ENCODE data around the gene RIPOR3.
"Not testable (repeated sequence)": the region's sequence is repeated elsewhere in the genome, so short reads cannot be mapped to it uniquely, and the experiment has no call there.

RIPOR3 gene

DNA sequence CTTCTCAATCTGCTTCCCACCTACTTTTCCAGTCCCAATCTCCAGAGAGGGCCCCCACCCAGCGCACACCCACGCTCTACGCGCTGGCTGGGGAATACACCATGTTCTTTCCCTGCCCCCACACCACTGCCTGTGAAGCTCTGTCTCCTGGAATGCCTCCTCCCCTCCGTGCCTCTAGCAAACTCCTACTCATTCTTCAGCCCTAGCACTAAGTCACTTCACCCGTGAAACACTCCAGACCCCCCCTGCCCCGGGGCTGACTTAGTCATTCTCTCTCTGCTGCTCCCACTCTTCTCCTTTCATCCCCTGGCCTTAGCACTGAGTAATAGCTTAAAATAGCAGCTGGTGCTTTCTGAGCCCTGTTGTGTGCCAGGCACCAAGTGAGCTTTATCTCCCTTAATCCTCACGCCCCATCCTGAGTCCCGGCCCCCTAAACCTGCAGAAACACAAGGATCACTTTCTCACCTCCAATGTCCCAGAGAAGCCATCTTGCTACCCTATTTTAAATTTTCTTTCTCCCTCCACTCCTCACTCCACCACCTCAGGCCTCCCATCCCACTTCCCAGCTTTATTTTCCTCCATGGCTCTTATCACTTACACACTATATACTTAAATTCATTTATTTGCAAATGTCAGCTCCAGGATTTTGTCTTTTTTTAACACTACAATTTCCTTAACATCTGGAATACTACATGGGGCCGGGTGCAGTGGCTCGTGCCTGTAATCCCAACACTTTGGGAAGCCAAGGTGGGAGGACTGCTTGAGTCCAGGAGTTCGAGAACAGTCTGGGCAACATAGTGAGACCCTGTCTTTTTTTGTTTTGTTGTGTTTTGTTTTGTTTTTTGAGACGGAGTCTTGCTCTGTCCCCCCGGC, 33.7 kb upstream of the RIPOR3 start:
- DNase-seq (ENCODE audit: low spot score) = no peak

DNA sequence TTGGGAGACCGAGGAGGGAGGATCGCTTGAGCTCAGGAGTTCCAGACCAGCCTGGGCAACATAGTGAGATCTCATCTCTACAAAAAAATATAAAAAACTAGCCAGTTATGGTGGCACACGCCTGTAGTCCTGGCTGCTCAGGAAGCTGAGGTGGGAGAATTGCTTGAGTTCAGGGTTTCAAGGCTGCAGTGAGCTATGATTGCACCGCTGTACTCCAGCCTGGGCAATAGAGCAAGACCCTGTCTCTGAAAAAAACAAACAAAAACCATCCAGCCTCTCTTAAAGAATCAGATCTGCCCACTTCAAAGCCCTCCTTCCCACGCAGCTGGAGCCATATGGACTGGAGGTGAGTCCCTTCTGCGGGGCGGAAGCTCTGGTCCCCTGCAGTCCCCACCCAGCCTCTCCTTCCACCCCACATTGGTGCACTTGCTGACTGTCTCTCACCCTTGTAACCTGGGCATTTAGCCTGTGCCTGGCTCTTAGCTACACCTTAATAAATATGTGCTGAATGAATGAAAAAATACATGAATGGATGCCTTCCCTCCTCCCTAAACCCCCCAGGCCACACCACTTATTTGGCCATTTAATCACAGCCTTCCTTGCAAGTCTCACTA, 32.9 kb upstream of the RIPOR3 start:
- no peak for DNase-seq (ENCODE audit: low spot score)

DNA sequence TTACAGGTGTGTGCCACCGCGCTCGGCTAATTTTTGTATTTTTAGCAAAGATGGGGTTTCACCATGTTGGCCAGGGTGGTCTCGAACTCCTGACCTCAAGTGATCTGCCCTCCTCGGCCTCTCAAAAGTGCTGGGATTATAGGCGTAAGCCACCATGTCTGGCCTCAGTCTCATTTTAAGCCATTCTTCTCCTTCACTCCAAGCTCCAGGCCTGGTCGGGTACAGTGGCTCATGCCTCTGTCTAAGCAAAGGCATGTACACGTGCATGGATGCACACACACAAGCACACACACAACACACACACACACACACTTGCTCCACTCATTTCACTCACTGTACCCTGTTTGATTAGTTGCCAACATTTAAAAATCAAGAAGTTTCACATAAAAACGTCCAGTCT, 32.3 kb upstream of the RIPOR3 start:
- no peak for DNase-seq (ENCODE audit: low spot score)

DNA sequence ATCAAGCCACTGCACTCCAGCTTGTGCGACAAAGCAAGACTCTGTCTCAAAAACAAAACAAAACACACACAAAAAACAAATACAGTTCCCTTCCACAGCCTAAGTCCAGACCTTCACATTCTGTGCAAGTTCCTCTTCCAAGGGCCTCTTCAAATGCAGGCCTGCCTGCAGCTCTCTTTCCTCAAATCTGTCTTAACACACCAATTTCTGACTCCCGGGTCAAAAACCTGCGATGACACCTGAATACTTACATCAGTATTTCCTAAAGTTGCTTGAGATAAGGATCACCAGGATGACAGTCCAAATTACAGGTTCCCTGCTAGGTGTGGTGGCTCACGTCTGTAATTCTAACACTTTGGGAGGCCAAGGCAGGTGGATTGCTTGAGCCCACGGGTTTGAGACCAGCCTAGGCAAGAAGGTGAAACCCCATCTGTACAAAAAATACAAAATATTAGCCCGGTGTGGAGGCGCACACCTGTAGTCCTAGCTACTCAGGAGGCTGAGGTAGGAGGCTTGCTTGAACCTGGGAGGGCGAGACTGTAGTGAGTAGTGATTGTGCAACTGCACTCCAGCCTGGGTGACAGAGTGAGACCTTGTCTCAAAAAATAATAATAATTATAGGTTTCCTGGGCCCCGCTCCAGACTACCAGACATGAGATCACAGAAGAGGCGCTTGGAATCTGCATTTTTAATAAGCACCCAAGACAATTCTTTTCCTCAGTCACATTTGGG, 31.2 kb upstream of the RIPOR3 start:
- no peak for DNase-seq (ENCODE audit: low spot score)

DNA sequence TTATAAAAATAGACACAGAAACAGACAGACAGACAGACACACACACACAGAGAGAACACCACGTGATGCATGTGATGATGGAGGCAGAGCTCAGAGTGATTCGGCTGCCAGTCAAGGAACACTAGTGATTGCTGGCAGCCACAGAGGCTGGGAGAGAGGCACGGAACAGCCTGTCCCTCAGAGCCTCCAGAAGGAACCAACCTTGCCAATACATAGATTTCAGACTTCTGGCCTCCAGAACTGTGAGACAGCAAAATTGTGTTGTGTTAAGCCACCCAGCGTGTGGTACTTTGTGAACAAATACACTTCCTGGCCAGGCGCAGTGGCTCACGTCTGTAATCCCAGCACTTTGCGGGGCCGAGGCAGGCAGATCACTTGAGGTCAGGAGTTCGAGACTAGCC, 30.5 kb upstream of the RIPOR3 start:
- DNase-seq (ENCODE audit: low spot score) = no peak

DNA sequence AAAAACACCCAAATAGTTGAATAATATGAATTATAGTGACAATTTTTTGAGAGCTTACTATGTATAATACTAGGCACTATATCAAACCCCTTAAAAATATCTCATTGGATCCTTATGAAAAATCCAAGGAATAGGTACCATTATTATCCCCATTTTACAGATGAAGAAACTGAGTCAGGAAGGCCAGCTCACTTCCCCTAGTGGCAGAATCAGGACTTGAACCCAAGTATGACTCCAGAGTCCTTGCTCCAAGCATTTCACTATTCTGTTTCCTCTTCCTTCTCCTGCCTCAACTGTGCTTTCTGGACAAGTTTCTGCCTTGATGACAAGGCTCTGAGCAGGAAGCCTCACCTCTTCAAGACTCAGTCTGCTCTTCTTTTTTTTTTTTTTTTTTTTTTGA, 29.2 kb upstream of the RIPOR3 start:
- DNase-seq (ENCODE audit: low spot score) = no peak

DNA sequence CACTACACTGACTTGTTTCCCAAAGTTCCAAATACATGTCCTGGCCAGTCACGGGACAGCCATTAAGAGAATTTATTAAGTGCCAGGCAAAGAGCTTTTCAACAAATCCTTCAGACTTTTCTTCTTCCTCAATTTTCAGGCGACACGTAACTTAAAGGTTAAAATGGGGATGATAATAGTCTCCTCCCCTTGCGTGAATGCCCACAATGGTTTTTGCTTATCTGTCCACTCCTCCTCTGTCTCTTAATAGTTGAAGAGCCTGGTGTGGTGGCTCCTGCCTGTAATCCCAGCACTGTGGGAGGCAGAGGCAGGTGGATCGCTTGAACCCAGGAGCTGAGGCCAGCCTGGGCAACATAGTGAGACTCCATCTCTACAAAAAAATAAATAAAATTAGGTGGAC, 28.7 kb upstream of the RIPOR3 start:
- DNase-seq (ENCODE audit: low spot score) = no peak

DNA sequence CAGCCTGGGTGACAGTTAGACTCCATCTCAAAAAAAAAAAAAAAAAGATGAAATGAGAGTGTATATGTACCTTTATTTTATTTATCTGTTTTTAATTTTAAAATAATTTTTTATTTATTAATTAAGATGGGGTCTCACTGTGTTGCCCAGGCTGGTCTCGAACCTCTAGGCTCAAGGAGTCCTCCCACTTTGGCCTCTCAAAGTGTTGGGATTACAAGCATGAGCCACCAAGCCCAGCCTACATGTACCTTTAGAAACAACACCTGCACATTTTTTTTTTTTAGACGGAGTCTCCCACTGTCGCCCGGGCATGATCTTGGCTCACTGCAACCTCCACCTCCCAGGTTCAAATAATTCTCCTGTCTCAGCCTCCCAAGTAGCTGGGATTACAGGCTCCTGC, 28.0 kb upstream of the RIPOR3 start:
- DNase-seq (ENCODE audit: low spot score) = no peak

DNA sequence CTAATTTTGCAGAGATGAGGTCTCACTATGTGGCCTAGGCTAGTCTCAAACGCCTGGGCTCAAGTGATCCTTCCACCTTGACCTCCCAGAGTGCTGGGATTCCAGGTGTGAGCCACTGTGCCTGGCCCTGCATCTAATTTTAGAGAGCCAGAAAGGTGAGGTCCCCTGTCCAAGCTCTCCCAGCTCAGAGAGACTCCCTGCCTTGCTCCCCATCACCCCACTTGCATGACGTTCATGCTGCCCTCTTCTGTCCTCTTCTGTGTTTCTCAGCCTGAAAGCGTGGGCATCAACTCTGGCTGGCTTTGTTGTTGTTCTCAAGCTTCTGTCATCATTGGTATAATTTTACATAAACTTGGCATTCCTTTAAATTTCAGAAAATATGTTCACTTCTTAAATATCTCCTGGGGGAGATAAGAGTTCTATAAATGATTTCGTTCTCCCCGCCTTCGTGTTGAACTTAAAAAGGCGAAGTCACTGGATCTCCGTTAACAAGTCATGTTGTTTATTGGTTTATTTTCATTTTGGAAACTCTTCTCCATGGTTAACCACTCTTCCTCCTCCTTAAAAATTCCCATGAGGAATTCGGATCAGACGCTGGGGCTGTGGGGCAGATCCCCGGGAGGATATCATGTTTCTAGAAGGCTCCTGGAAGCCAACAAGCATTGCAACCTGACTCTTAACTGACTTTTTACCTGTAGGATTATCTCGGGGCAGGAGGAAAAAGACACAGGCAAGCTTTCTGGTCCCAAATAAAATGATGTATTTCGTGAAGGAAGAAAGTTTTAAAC, 26.8 kb upstream of the RIPOR3 start:
- no peak for DNase-seq (ENCODE audit: low spot score)

DNA sequence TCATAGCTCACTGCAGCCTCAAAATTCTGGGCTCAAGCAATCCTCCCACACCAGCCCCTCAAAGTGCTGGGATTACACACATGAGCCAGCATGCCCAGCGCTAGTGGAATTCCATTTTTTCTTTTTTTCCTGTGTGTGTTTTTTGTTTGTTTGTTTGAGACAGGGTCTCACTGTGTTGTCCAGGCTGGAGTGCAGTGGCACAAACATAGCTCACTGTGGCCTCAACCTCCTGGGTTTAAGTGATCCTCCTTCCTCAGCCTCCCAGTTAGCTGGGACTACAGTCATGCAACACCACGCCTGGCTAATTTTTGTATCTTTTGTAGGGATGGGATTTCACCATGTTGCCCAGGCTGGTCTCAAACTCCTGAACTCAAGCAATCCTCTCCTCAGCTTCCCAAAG, 26.0 kb upstream of the RIPOR3 start:
- no peak for DNase-seq (ENCODE audit: low spot score)

DNA sequence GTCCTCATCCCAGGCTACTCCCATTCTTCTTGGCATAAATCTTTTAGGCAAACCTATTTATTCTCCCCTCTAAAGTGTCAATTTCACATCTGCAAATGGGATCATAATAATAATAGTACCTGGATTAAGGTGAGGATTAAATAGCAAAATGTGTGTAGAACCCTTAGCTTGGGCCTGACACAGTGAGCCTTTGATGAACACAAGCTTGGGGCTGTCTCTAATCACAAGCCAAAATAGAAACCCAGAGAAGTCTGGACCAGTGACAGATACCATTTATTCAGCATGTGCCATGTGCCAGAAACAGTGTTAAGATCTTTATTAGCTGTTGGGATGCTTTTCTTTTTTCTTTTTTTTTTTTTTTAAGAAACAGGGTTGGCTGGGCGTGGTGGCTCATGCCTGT, 25.2 kb upstream of the RIPOR3 start:
- no peak for DNase-seq (ENCODE audit: low spot score)

DNA sequence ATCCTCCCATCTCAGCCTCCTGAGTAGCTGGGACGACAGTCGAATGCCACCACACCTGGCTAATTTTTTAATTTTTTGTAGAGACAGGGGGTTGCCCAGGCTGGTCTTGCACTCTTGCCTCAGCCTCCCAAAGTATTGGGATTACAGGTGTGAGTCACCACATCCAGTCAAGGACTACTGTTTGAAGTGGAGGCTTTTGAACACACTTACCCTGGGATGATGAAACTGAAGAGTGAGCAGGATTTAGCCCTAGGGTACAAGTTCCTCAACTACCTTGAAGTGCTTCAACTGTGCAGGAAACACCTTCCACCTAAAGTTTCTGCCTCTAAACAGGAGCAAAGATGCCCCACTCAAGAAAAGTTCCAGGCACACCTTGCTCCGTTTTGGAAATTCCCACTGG, 24.4 kb upstream of the RIPOR3 start:
- no peak for DNase-seq (ENCODE audit: low spot score)

DNA sequence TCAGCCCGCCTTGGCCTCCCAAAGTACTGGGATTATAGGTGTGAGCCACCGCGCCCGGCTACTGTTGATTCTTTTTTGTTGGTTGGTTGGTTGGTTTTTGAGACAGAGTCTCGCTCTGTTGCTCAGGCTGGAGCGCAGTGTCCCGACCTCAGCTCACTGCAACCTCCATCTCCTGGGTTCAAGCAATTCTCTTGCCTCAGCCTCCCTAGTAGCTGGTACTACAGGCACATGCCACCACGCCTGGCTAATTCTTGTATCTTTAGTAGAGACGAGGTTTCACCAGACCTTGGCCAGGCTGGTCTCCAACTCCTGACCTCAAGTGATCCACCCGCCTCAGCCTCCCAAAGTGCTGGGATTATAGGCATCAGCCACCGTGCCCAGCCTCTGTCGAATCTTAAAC, 23.1 kb upstream of the RIPOR3 start:
- not testable (repeated sequence) for DNase-seq (ENCODE audit: low spot score)

DNA sequence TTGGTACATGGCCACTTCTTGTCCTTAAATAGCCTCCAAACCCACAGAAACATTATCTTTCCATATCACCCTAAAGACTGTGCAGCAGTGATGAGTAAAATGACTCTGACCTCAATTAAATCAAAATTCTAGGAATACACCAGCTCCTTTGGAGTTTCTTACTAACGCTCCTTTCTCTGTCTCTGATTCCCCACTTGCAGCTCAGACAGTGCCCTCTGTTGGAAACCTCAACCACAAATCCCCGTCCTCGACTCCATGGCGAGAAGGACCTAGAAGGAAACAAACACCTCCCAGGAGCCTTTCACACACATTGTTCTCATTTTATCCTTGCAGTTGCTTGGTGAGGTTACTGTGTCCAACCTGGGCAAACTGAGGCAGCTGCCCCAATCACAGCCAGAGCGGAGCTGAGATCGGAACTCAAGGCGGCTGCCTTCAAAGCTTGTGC, 22.3 kb upstream of the RIPOR3 start:
- DNase-seq (ENCODE audit: low spot score) = peak; percentile 54

DNA sequence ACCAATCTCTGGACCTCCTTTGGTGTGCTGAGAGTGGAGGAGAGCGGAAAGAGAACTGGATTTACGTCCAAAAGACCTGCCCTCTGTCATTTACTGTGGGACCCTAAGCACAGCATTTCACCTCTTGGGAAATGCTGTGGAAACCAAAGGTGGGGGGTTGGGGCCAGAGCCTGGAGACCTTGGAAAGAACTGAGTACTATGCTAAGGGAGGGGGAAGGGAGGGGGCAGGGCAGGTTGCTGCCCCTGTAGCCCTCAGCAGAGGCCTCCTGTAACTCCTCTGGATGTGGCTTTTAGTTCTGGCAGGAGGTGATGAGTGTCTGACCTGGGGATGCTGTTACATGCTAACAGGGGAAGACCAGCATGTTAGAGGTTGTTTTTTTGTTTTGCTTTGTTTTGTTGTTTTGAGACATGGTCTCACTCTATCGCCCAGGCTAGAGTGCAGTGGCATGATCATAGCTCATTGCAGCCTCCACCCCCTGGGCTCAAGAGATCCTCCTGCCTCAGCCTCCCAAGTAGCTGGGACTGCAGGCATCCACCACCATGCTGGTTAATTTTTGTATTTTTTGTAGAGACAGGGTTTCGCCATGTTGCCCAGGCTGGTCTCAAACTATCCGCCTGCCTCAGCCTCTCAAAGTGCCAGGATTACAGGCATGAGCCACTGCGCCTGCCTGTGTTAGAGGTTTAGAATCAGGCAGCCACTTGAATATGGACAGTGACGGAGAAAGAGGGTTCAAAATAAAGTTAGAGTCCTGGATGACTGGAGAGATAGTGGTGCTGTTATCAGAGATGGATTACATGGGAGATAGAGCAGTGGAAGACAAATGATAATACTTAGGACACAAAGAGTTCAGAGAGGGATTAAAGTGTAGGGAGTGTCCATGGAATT, 21.7 kb upstream of the RIPOR3 start:
- DNase-seq (ENCODE audit: low spot score) = no peak

DNA sequence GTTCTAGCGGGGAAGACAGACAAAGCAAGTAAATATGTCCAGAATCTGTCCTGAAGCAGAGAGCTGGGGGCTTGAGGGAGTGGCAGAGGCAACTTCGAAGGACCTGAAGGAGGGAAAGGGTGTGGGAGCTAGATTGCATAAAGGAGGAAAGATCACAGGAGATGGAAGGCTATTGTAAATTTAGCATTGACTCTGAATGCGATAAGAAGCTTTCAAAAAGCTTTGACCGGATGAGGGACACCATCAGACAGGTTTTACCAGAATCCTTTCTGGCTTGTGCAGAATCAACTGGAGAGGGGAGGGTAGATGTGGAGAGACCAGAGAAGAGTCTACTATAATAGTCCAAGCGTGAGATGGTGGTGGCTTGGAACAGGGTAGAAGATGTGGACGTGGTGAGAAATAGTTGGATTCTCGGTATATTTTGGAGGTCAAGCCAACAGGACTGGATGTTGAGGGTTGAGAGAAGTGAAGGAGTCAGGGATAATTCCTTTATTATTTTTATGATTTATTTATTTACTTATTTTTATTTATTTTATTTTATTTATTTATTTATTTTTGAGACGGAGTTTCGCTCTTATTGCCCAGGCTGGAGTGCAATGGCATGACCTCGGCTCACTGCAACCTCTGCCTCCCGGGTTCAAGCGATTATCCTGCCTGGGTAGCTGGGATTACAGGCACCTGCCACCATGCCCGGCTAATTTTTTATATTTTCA, 19.9 kb upstream of the RIPOR3 start:
- no peak for DNase-seq (ENCODE audit: low spot score)

DNA sequence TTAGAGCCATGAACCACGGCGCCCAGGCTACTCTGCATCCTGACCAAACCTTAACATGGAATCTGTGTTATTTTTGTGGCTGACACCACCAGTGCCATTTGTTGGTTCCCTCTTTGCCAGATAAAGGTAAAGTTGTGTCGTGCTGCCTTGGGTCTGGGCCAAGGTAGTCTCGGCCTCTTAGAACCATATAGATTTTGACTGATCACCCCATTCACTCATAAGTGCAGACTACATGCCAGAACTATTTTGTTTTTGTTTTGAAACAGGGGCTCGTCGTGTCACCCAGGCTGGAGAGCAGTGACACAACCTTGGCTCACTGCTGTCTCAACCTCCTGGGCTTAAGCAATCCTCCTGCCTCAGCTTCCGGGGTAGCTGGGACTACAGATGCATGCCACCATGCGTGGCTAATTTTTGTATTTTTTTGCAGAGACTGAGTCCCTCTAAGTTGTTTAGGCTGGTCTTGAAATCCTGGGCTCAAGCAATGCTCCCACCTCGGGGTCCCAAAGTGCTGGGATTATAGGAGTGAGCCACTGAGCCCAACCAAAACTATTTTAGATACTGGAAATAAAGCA, 19.2 kb upstream of the RIPOR3 start:
- no peak for DNase-seq (ENCODE audit: low spot score)

DNA sequence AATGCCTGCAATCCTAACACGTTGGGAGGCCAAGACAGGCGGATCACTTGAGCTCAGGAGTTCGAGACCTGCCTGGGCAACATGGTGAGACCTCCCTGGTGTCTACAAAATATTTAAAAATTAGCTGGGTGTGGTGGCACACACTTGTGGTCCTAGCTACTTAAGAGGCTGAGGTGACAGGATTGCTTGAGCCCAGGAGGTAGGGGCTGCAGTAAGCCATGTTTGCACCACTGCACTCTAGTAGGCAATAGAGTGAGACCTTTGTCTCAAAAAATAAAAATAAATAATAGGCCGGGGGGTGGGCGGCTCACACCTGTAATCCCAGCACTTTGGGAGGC, 18.3 kb upstream of the RIPOR3 start:
- no peak for DNase-seq (ENCODE audit: low spot score)

DNA sequence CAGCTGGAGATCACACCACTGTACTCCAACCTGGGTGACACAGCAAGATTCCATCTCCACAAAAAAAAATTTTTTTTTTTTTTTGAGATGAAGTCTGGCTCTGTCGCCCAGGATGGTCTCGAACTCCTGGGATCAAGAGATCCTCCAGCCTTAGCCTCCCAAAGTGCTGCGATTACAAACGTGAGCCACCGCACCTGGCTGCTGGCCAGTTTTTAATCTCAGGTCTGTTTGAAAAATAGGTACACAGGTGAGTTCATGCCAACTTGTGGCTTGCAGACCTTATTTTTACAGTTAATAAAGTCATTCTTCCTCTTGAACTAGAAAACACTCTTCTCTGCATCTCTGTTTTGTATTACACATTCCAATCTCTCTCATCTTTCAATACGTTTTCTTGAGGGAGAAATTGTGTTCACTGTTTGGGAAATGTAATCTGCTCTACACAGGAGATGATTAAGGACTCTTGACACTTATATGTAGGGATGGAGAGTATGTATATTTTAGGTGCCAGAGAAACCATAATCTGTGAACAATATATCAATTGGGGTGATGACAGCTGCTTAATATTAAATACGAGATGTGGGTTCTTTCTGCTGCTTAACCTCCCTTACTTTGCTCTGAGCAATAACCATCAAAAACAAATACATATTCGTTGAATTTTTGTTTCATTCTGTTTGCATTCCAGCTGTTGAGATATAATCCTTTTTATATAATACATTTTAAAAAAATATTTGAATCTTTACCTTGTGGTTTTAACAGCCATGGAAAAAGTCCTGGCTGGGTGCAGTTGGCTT, 17.7 kb upstream of the RIPOR3 start:
- no peak for DNase-seq (ENCODE audit: low spot score)

DNA sequence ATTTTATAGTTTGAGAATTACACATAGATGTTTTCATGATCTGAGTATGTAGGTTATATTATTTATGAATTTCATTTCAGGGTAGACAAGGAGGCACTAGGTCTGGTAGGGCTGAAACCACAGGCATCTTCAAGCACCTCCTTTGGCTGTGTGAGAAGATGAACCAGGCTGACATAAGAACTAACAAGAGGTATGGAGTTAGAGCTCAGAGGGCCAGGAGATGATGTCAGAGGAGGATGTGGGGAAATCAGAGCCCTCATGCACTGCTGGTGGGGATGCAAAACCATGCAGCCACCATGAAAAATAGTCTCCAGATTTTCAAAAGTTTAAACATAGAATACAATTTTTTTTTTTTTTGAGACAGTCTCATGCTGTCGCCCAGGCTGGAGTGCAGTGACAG, 13.6 kb upstream of the RIPOR3 start:
- DNase-seq (ENCODE audit: low spot score) = no peak
